ENCODE data around the gene ARL1.

- TF ChIP-seq POLR2AphosphoS5 (IDR thresholded peaks at IDR 0.05) = no peak
- no peak for TF ChIP-seq CTCF (IDR thresholded peaks at IDR 0.05)
- TF ChIP-seq EP300 (IDR thresholded peaks at IDR 0.05) = no peak
- no peak for TF ChIP-seq POLR2A (IDR thresholded peaks at IDR 0.05)
These were observed 28.4 kb downstream of the ARL1 start for GRCh38 chr12:101379149-101379548.
